H54 (cell line): Measurements from ENCODE around the gene PCP2.
A peak's percentile ranks its signal among the peaks of the same experiment; 100 is the strongest.

ENCODE experiments used
- DNase-seq: peaks from one replicate; pipeline ENCODE4 v3.0.0; 2011; ENCODE audit warnings: low spot score, mixed read lengths; ENCODE audit not compliant: insufficient read length
- FAIRE-seq: peaks from 3 replicates; lab custom pipeline; 2011; peaks lifted over from hg19 to GRCh38; lab: Jason Lieb, UNC
- POLR2A ChIP-seq: IDR thresholded peaks from 2 replicates; pipeline ENCODE4 v1.6.1; 2011; ENCODE audit warnings: low read depth, mild to moderate bottlenecking, low read length

Gene PCP2

GRCh38 chr19:7633698-7634097, at the start of gene PCP2:
Gene PCP2 (minus strand): TSS chr19:7633719. CDS start chr19:7633457, 262 bp downstream.
- no peak for DNase-seq
- no peak for TF ChIP-seq POLR2A
- FAIRE-seq, result no peak

DNA sequence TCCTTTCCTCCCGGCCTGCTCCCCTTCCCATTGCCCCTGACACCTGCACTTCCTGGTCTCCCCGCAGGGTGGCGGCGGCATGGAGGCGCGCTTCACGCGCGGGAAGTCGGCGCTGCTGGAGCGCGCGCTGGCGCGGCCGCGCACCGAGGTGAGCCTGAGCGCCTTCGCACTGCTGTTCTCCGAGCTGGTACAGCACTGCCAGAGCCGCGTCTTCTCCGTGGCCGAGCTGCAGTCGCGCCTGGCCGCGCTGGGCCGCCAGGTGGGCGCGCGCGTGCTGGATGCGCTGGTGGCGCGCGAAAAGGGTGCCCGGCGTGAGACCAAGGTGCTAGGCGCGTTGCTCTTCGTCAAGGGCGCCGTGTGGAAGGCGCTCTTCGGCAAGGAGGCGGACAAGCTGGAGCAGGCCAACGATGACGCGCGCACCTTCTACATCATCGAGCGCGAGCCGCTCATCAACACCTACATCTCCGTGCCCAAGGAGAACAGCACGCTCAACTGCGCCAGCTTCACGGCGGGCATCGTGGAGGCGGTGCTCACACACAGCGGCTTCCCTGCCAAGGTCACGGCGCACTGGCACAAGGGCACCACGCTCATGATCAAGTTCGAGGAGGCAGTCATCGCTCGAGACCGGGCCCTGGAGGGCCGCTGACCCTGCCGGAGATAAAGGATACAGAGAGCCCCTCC, 48.8 kb upstream of the PCP2 start:
- FAIRE-seq, result no peak

GRCh38 chr19:7681340-7682174, 48.0 kb upstream of the PCP2 start:
- TF ChIP-seq POLR2A, result no peak
- FAIRE-seq, result no peak
- no peak for DNase-seq

More for the DNA sequence above, 48.8 kb upstream of the PCP2 start:
- no peak for DNase-seq
- TF ChIP-seq POLR2A, result no peak

- FAIRE-seq (no peak), DNase-seq (peak; percentile 90)
- TF ChIP-seq POLR2A, result peak; percentile 59
These were observed 47.3 kb upstream of the PCP2 start, which contains the start of gene TRAPPC5 for GRCh38 chr19:7680606-7681339. Gene TRAPPC5 (plus strand): TSS chr19:7680833. CDS start chr19:7682254, 1,421 bp downstream.

GRCh38 chr19:7679771-7680605, 46.5 kb upstream of the PCP2 start:
- DNase-seq (no peak), FAIRE-seq (no peak)
- no peak for TF ChIP-seq POLR2A

GRCh38 chr19:7678971-7679751, 45.6 kb upstream of the PCP2 start:
- FAIRE-seq, result no peak
- no peak for DNase-seq
- TF ChIP-seq POLR2A, result no peak

- FAIRE-seq, result no peak
These were observed 44.3 kb upstream of the PCP2 start for GRCh38 chr19:7677669-7678311.

GRCh38 chr19:7676854-7677253, 43.3 kb upstream of the PCP2 start, which contains the start of gene MCEMP1:
Gene MCEMP1 (plus strand): TSS chr19:7677090. CDS start chr19:7677121, 31 bp downstream.
- FAIRE-seq, result no peak

More at GRCh38 chr19:7677669-7678311, 44.3 kb upstream of the PCP2 start:
- no peak for DNase-seq
- no peak; the same call in 1 of the 2 replicates for TF ChIP-seq POLR2A

GRCh38 chr19:7676376-7676775, 42.9 kb upstream of the PCP2 start:
- no peak for FAIRE-seq
- no peak for DNase-seq
- TF ChIP-seq POLR2A, result no peak

More at GRCh38 chr19:7676854-7677253, 43.3 kb upstream of the PCP2 start, which contains the start of gene MCEMP1:
- no peak for TF ChIP-seq POLR2A
- no peak for DNase-seq

GRCh38 chr19:7674010-7675005, 40.8 kb upstream of the PCP2 start:
- no peak for TF ChIP-seq POLR2A
- DNase-seq (peak; percentile 83), FAIRE-seq (no peak)
